IPS DF 19.7 (cell line): ENCODE results near the gene EPB41L5.

Source experiments
- DNase-seq: peaks from one replicate; pipeline ENCODE4 v3.0.0-alpha.2; 2013; ENCODE audit warnings: low read depth, low spot score

The EPB41L5 gene

GRCh38 chr2:120224735-120225548 lies 212.1 kb downstream of the EPB41L5 start:
- DNase-seq: no peak

DNA sequence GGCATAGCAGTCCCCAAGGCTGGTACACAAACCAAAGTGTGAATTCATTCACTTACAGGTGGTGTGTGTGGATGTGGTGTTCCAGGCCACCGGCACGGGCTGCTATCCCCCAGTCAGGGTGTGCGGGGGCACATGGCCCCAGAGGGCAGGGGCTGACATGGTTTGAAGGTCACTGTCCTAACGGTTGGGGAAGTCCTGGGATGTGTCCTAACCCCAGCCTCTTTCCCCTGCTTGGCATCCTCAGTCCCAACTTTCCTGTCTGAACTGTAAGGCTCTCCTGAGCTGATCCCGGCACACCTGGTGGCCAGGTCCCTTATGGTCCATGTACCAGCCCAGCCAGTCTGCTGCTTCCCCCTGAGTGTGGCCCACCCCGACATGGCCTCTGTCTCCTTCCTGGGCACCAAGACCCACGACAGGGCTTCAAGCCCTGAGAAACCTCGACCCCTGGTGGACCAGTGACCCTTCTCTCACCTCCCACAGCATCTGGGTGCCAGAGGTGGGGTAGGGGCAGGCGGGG lies 212.7 kb downstream of the EPB41L5 start:
- no peak for DNase-seq

- DNase-seq: no peak
These were observed 213.4 kb downstream of the EPB41L5 start for GRCh38 chr2:120226316-120226715.

- no peak for DNase-seq
These were observed 214.5 kb downstream of the EPB41L5 start for GRCh38 chr2:120227111-120227991.

- no peak for DNase-seq
These were observed 215.6 kb downstream of the EPB41L5 start for GRCh38 chr2:120228503-120228902.
